Astrocyte (in vitro differentiated cells and primary cell): ENCODE measurements around the gene KIAA0040. TPM values are rescaled to one million over a fixed set of nuclear protein-coding genes. Genes with fewer than 3 reads are reported as not detected.

Experiments used
- DNase-seq: peaks from one replicate; pipeline ENCODE4 v3.0.0-alpha.2; 2010; ENCODE audit warnings: low read depth
- FAIRE-seq: peaks from 2 replicates; lab custom pipeline; 2011; peaks lifted over from hg19 to GRCh38; lab: Jason Lieb, UNC
- H2AFZ ChIP-seq: 2 replicates; pipeline ENCODE4 v1.6.0; 2012; ENCODE audit warnings: low read depth, low read length, inconsistent platforms
- H3K27ac ChIP-seq: 2 replicates; pipeline ENCODE4 v1.5.1; 2011; ENCODE audit warnings: low read depth, low read length, inconsistent platforms
- H3K27me3 ChIP-seq: 2 replicates; pipeline ENCODE4 v1.6.0; 2011; ENCODE audit warnings: low read length, inconsistent platforms; ENCODE audit not compliant: insufficient read depth
- H3K36me3 ChIP-seq: 2 replicates; pipeline ENCODE4 v1.5.1; 2011; ENCODE audit warnings: low read length, inconsistent platforms; ENCODE audit not compliant: insufficient read depth
- H3K4me1 ChIP-seq: 2 replicates; pipeline ENCODE4 v1.5.1; 2011; ENCODE audit warnings: low read length, inconsistent platforms; ENCODE audit not compliant: insufficient read depth
- H3K4me2 ChIP-seq: 2 replicates; pipeline ENCODE4 v1.6.0; 2012; ENCODE audit warnings: low read length, inconsistent platforms
- H3K4me3 ChIP-seq: 2 replicates; pipeline ENCODE4 v1.5.1; 2011; ENCODE audit warnings: low read depth, mild to moderate bottlenecking, low read length, inconsistent platforms; ENCODE audit not compliant: insufficient read depth
- H3K79me2 ChIP-seq: 2 replicates; pipeline ENCODE4 v1.6.0; 2012; ENCODE audit warnings: mild to moderate bottlenecking, low read length, inconsistent platforms; ENCODE audit not compliant: insufficient read depth
- H3K9ac ChIP-seq: 2 replicates; pipeline ENCODE4 v1.6.0; 2012; ENCODE audit warnings: mild to moderate bottlenecking, low read length, inconsistent platforms
- H3K9me3 ChIP-seq: 2 replicates; pipeline ENCODE4 v1.5.1; 2012; ENCODE audit warnings: low read depth, mild to moderate bottlenecking, low read length, inconsistent platforms; ENCODE audit not compliant: insufficient read depth
- H4K20me1 ChIP-seq: 2 replicates; pipeline ENCODE4 v1.6.0; 2012; ENCODE audit warnings: low read length, inconsistent platforms; ENCODE audit not compliant: insufficient read depth
- H3K27ac Mint-ChIP-seq: one replicate; pipeline ENCODE4 v1.8.0; 2021; ENCODE audit warnings: mild to moderate bottlenecking, mixed read lengths; ENCODE audit not compliant: unreplicated experiment
- H3K27me3 Mint-ChIP-seq: one replicate; pipeline ENCODE4 v1.8.0; 2021; ENCODE audit warnings: low read depth, mixed read lengths; ENCODE audit not compliant: unreplicated experiment
- H3K36me3 Mint-ChIP-seq: one replicate; pipeline ENCODE4 v1.8.0; 2021; ENCODE audit warnings: low read depth, mixed read lengths; ENCODE audit not compliant: unreplicated experiment
- H3K4me1 Mint-ChIP-seq: one replicate; pipeline ENCODE4 v1.8.0; 2021; ENCODE audit warnings: low read depth, mixed read lengths; ENCODE audit not compliant: unreplicated experiment
- H3K4me3 Mint-ChIP-seq: one replicate; pipeline ENCODE4 v1.8.0; 2021; ENCODE audit warnings: mild to moderate bottlenecking, moderate library complexity, mixed read lengths; ENCODE audit not compliant: unreplicated experiment
- H3K9me3 Mint-ChIP-seq: one replicate; pipeline ENCODE4 v1.8.0; 2021; ENCODE audit warnings: mild to moderate bottlenecking, mixed read lengths; ENCODE audit not compliant: unreplicated experiment
- CTCF ChIP-seq: IDR thresholded peaks from 2 replicates; pipeline ENCODE4 v1.5.1; 2011; ENCODE audit warnings: low read depth, mild to moderate bottlenecking, inconsistent platforms, low read length, moderate library complexity; ENCODE audit not compliant: insufficient read depth
- EZH2 ChIP-seq: IDR thresholded peaks from 2 replicates; pipeline ENCODE4 v1.6.1; 2012; ENCODE audit warnings: mild to moderate bottlenecking, low read length, inconsistent platforms; ENCODE audit not compliant: insufficient read depth
- total RNA-seq: library from RNA; stranded (reverse); gene quantifications from 2 replicates; pipeline ENCODE4 v1.2.1, GENCODE V29; 2021

Gene KIAA0040
- total RNA-seq, 1 donor from 2014 or later: 5.0 TPM

GRCh38 chr1:175166746-175167145 is 25.8 kb downstream of the KIAA0040 start:
- Histone ChIP-seq H2AFZ (no peak overlapping the region), H3K4me3 (no peak overlapping the region), H3K4me2 (no peak overlapping the region), H3K36me3 (no peaks in the 10 kb centered on the region), H3K27ac (no peak overlapping the region), H3K27me3 (no peaks in the 10 kb centered on the region), H3K79me2 (no peaks in the 10 kb centered on the region), H4K20me1 (no peaks in the 10 kb centered on the region), H3K9me3 (no peaks in the 10 kb centered on the region), H3K9ac (no peak overlapping the region), H3K4me1 (peaks cover 8% of the 10 kb centered on the region)
- no peak overlapping the region for H3K4me3 Mint-ChIP-seq
- peaks cover 5% of the 10 kb centered on the region for H3K9me3 Mint-ChIP-seq
- FAIRE-seq (no peak), DNase-seq (no peak)
- TF ChIP-seq CTCF: no peak
- no peak for TF ChIP-seq EZH2
- peaks cover 6% of the 10 kb centered on the region for H3K36me3 Mint-ChIP-seq
- no peaks in the 10 kb centered on the region for H3K4me1 Mint-ChIP-seq
- no peaks in the 10 kb centered on the region for H3K27me3 Mint-ChIP-seq
- no peak overlapping the region for H3K27ac Mint-ChIP-seq

GRCh38 chr1:175164751-175165150 is 27.8 kb downstream of the KIAA0040 start:
- Histone ChIP-seq H2AFZ (no peak overlapping the region), H3K36me3 (no peaks in the 10 kb centered on the region), H3K9ac (no peak overlapping the region), H3K79me2 (no peaks in the 10 kb centered on the region), H3K27ac (no peak overlapping the region), H3K4me2 (no peak overlapping the region), H3K27me3 (no peaks in the 10 kb centered on the region), H3K4me3 (no peak overlapping the region), H4K20me1 (no peaks in the 10 kb centered on the region), H3K4me1 (peaks cover 4% of the 10 kb centered on the region), H3K9me3 (no peaks in the 10 kb centered on the region)
- no peak overlapping the region for H3K27ac Mint-ChIP-seq
- TF ChIP-seq EZH2 (no peak), CTCF (no peak)
- no peak overlapping the region for H3K4me3 Mint-ChIP-seq
- no peak for DNase-seq
- no peaks in the 10 kb centered on the region for H3K4me1 Mint-ChIP-seq
- peaks cover 6% of the 10 kb centered on the region for H3K36me3 Mint-ChIP-seq
- H3K27me3 Mint-ChIP-seq: no peaks in the 10 kb centered on the region
- no peak for FAIRE-seq
- peaks cover 3% of the 10 kb centered on the region for H3K9me3 Mint-ChIP-seq

- no peak overlapping the region for H3K27ac ChIP-seq
- H3K27me3 Mint-ChIP-seq: no peaks in the 10 kb centered on the region
- H3K4me1 ChIP-seq: no peaks in the 10 kb centered on the region
- H3K9me3 Mint-ChIP-seq: peaks cover 1% of the 10 kb centered on the region
- no peaks in the 10 kb centered on the region for H3K36me3 ChIP-seq
- H3K9ac ChIP-seq: no peak overlapping the region
- no peaks in the 10 kb centered on the region for H3K27me3 ChIP-seq
- H3K4me3 Mint-ChIP-seq: no peak overlapping the region
- no peaks in the 10 kb centered on the region for H3K9me3 ChIP-seq
- peaks cover 6% of the 10 kb centered on the region for H3K36me3 Mint-ChIP-seq
- H2AFZ ChIP-seq: no peak overlapping the region
- H3K4me1 Mint-ChIP-seq: no peaks in the 10 kb centered on the region
- H3K4me3 ChIP-seq: no peak overlapping the region
- no peak overlapping the region for H3K27ac Mint-ChIP-seq
- H4K20me1 ChIP-seq: no peaks in the 10 kb centered on the region
- no peaks in the 10 kb centered on the region for H3K79me2 ChIP-seq
- TF ChIP-seq CTCF: no peak
- TF ChIP-seq EZH2: no peak
- no peak overlapping the region for H3K4me2 ChIP-seq
- DNase-seq (no peak), FAIRE-seq (no peak)
Observed at GRCh38 chr1:175163702-175164101, 28.9 kb downstream of the KIAA0040 start.
